ENCODE data around the gene ARHGAP29.

ARHGAP29 gene

GRCh38 chr1:94237291-94238226, at the start of gene ARHGAP29:
Gene ARHGAP29 (minus strand): TSS chr1:94237584. CDS start chr1:94231611, 5,973 bp downstream.
- peak; percentile 86 for DNase-seq

GRCh38 chr1:94286864-94287437, 49.6 kb upstream of the ARHGAP29 start:
- DNase-seq, result peak; percentile 33

DNA sequence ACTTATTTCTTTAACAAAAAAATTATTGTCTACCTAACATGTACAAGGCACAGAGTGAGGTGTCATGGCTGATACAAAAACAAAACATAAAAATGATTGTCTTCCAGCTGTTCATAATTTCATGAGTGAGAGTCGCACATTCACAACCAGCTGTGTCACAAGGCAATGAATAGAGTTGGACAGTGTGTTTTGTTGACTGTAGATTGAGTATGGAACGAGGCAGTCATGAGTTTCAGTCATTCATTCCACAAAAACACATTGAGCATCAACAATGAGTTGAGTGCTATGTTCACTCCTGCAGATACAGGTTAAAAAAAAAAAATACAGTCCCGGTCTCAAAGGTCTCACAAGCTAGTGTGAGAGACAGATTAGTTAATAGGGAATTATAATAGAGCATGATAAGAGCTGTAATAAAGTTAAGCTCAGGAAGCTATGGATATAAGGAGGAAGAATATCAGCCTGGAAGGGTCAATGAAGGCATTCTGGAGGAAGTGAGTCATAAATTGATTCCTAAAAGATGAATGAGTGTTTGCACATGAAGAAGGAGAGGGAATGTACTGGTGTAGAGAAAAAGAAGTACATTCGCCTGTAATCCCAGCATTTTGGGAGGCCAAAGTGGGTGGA, 47.8 kb upstream of the ARHGAP29 start:
- no peak for DNase-seq

DNA sequence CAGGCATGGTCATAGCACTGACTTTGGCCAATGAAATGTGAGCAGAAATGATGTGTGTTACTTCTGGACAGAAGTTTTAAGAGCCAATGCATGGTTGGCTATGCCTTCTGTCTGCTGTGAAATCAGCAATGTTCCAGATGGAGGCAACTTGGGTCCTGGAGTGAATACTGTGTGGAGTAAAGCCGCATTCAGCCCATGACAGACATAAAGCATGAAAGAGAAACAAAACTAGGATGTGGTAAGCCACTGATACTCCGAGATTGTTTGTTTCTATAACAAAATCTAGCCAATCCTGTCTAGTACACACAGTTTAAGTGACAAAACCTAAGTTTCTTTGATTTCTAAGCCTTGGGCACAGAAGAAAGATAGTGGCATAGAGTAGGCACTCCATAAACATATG, 47.1 kb upstream of the ARHGAP29 start:
- no peak for DNase-seq

GRCh38 chr1:94283462-94283861, 46.1 kb upstream of the ARHGAP29 start:
- DNase-seq, result no peak

- DNase-seq, result no peak
Measured at GRCh38 chr1:94282143-94282711, 44.8 kb upstream of the ARHGAP29 start.

- no peak for DNase-seq
Measured at GRCh38 chr1:94281361-94282142, 44.2 kb upstream of the ARHGAP29 start.

DNA sequence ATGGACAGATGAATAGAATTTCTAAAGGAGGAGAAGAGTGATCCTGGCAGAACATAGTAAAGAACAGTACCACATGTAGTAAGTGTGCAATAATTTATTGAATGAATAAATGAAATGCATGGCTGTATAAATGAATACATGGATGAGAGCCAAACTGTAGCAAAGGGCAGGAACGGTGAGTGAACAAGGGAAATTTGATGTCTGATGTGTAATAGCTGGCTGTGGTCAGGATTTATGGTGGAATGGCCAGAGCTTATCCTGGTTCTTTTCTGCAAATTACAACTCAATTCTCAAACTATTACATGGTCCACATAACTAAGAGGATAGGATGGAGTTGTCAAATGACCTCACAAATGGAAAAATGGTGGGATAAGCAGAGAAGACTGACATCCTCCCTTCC, 43.2 kb upstream of the ARHGAP29 start:
- DNase-seq, result no peak

GRCh38 chr1:94279462-94279861, 42.1 kb upstream of the ARHGAP29 start:
- no peak for DNase-seq

DNA sequence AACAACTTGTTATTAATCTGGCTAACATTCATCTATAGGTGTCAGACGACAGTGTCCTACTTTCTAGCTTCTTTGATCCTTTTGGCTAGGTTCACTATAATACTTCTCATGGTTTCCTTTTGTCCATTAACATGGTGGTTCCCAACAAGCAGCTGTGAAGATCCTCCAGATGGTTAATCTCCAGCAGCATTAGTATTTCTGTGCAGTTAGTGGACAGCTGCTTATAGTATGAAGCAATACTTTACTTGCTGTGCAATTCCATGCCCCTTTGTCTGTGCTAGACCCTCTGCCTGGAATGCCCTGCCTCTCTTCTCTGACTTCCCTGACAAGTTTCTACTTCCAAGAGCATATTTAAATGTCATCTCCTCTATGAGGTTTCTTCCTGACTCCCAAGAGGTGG, 41.7 kb upstream of the ARHGAP29 start:
- DNase-seq, result peak; percentile 46

DNA sequence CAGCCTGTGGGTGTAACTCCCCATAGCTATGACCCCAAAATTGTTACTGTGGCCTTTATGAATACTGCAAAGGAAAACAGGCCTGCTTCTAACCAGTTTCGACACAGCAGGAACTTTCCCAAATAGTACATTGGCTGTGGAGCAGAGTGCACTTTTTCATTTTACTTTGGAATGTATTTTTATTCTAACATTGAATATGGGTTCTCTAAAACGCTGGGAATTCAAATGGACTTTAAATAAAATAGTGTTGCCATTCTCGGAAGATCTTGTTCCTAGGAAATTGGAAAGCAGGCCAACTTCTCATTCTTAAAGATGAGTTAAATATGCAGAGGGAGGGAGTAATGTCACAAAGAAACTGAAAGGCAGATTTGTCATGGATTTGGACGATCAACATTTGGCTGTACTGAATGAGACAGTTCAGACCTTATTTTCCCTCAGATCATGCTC, 39.6 kb upstream of the ARHGAP29 start:
- DNase-seq, result no peak

DNA sequence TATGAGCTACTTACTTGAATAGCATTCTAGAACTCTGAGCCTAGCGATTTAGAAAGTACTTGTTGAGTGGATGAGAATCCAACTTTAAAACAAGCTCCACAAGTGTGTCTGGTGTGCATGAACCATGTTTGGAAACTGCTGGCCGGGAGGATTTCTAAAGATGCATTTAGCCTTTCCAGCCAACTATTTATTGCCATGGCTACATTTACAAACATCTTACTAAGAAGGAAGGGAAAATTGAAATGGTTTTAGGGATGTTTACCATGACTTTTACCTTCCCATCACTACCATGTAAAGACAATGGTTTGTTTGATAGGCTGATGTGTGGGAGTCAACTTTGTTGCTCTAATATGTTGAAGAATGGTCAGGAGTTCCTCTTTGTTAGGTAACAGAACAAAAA, 37.7 kb upstream of the ARHGAP29 start:
- no peak for DNase-seq

- DNase-seq, result no peak
Measured at GRCh38 chr1:94274561-94274960, 37.2 kb upstream of the ARHGAP29 start.

DNA sequence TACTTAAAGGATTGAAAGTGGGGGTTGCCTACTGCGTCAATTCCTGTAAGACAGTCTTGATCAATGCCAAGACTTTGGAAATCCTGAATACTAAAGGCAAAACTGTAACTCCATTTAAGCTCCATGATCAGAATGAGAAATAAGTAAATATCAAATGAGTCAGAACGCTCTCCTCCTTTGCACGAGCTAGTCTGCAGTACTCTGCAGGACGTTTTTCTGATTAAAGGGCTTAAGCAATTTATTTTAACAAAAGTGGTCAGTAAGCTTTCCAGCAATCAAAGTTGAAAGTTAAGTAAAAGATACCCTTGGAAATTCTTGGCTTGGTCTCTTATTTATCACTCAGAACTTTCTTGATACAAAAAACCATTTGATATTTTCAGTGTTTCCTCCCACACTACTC, 35.7 kb upstream of the ARHGAP29 start:
- DNase-seq, result no peak

DNA sequence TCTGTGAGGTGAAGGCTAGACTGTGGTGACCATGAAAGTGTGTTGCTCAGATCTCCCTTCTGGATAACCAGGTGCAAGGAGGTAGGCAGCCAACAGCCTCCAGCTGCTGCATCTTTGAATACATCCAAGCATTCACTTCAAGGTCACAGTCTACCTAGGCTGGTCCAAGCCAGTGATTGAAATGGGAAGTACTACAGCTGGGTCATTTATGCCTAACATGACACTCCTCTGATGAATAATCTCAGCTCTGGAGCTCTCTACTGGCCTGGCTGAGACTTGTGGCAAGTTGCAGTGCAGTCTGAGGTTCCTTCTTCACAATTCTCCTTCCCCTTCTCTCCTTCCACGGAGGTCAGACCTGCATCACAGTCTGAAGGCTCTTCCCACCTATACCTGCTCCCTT, 35.0 kb upstream of the ARHGAP29 start:
- no peak for DNase-seq

- DNase-seq, result no peak
Measured at GRCh38 chr1:94271373-94271772, 34.0 kb upstream of the ARHGAP29 start.

DNA sequence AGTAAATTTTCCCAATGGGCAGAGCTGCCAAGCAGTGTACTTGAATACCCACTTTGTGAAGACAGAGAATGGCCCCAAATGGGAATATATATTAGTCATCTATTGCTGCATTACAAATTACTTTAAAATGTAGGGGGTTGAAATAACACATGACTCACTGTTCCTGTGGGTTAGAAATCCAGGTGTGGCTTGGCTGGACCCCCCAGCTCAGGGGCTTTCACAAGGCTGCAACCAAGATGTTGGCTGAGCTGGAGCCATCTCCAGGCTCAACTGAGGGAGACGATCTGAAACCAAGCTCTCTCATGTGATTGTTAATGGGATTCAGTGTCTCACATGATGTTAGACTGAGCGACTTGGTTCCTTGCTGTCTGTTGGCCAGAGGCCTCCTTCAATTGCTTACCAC, 33.4 kb upstream of the ARHGAP29 start:
- no peak for DNase-seq

- no peak for DNase-seq
Measured at GRCh38 chr1:94269921-94270320, 32.5 kb upstream of the ARHGAP29 start.

- no peak for DNase-seq
Measured at GRCh38 chr1:94265906-94266305, 28.5 kb upstream of the ARHGAP29 start.

DNA sequence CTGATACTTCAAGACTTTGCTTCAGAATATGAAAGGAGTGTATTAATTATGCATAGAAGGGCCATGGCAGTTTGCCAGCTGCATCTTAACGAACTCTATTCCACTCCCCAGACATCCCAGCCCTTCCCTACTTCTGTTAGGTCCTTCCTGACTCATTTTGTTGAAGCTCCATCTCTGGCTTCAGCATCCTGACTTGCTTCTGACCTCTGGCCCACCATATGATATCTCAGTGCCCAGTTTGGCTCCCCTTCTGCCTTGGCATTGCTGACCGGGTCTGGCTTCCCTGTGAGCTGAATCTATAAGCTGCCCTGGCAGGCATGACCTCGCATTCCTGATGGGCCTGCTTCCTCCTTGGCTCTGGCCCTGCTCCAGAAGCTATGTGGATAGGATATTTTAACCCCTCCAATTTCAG, 27.6 kb upstream of the ARHGAP29 start:
- no peak for DNase-seq

GRCh38 chr1:94260635-94261387, 23.4 kb upstream of the ARHGAP29 start:
- DNase-seq, result no peak

Data from NCI-H82 (cell line).